GM12873 (cell line): Measurements from ENCODE around the gene CALHM5.
A peak's percentile ranks its signal among the peaks of the same experiment; 100 is the strongest.

Experiments used
- TF ChIP-seq, protein P1 (sequence below): IDR thresholded peaks from 2 replicates; pipeline ENCODE4 v1.5.1; 2012; ENCODE audit warnings: low read depth, mild to moderate bottlenecking, moderate library complexity, low read length, control low read depth; ENCODE audit not compliant: insufficient read depth; ENCODE audit errors: missing control alignments

Gene CALHM5, protein sequence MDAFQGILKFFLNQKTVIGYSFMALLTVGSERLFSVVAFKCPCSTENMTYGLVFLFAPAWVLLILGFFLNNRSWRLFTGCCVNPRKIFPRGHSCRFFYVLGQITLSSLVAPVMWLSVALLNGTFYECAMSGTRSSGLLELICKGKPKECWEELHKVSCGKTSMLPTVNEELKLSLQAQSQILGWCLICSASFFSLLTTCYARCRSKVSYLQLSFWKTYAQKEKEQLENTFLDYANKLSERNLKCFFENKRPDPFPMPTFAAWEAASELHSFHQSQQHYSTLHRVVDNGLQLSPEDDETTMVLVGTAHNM

DNA sequence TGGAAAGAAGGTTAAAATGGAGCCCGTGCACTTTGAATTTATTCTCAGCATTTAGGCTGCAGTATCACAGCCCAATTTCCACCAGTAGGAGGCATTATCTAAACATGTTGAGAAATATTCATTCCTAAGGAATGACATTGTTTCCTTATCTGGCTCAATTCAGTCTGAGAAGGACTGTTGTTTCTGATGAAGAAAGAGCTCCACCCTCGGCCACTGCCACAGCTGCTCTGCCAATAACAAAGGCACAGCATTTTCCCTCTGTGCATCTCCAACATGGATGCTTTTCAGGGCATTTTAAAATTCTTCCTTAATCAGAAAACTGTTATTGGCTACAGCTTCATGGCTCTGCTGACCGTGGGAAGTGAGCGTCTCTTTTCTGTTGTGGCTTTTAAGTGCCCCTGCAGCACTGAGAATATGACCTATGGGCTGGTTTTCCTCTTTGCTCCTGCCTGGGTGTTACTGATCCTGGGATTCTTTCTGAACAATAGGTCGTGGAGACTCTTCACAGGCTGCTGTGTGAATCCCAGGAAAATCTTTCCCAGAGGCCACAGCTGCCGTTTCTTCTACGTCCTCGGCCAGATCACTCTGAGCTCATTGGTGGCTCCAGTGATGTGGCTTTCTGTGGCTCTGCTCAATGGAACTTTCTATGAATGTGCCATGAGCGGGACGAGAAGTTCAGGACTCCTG lies at the start of gene CALHM5:
TSS of gene CALHM5 (plus strand) at position 216 of the 687 bp plus-strand sequence. CDS start at position 274, 58 bp downstream.
- TF ChIP-seq, protein P1, sequence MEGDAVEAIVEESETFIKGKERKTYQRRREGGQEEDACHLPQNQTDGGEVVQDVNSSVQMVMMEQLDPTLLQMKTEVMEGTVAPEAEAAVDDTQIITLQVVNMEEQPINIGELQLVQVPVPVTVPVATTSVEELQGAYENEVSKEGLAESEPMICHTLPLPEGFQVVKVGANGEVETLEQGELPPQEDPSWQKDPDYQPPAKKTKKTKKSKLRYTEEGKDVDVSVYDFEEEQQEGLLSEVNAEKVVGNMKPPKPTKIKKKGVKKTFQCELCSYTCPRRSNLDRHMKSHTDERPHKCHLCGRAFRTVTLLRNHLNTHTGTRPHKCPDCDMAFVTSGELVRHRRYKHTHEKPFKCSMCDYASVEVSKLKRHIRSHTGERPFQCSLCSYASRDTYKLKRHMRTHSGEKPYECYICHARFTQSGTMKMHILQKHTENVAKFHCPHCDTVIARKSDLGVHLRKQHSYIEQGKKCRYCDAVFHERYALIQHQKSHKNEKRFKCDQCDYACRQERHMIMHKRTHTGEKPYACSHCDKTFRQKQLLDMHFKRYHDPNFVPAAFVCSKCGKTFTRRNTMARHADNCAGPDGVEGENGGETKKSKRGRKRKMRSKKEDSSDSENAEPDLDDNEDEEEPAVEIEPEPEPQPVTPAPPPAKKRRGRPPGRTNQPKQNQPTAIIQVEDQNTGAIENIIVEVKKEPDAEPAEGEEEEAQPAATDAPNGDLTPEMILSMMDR, result peak; percentile 29

DNA sequence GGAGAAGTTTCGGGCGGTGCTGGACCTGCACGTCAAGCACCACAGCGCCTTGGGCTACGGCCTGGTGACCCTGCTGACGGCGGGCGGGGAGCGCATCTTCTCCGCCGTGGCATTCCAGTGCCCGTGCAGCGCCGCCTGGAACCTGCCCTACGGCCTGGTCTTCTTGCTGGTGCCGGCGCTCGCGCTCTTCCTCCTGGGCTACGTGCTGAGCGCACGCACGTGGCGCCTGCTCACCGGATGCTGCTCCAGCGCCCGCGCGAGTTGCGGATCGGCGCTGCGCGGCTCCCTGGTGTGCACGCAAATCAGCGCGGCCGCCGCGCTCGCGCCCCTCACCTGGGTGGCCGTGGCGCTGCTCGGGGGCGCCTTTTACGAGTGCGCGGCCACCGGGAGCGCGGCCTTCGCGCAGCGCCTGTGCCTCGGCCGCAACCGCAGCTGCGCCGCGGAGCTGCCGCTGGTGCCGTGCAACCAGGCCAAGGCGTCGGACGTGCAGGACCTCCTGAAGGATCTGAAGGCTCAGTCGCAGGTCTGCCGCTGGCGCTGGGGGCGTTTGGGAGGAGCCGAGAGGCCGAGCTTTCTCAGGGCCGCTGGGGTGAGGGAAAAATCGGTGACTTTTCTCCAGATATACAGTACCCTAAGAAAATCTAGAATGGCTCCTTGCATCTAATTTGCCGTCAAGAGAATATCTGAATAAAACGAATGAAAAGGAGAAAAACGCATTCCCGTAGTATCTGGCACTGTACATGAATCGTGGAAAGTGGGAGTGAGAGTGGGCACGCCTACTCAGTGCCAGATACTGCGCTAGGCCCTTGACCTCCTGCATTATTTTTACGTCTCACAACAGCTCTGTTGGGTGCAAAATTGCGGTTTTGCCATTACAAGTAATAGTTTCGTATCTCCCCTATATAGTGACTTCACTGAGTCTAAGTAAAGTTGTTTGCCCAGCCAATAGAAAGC lies 49.2 kb upstream of the CALHM5 start:
- TF ChIP-seq, protein P1, result peak; percentile 9

DNA sequence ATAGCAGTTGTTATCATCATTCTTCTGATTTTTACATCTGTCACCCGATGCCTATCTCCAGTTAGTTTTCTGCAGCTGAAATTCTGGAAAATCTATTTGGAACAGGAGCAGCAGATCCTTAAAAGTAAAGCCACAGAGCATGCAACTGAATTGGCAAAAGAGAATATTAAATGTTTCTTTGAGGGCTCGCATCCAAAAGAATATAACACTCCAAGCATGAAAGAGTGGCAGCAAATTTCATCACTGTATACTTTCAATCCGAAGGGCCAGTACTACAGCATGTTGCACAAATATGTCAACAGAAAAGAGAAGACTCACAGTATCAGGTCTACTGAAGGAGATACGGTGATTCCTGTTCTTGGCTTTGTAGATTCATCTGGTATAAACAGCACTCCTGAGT lies 48.1 kb upstream of the CALHM5 start:
- TF ChIP-seq, protein P1, result no peak

DNA sequence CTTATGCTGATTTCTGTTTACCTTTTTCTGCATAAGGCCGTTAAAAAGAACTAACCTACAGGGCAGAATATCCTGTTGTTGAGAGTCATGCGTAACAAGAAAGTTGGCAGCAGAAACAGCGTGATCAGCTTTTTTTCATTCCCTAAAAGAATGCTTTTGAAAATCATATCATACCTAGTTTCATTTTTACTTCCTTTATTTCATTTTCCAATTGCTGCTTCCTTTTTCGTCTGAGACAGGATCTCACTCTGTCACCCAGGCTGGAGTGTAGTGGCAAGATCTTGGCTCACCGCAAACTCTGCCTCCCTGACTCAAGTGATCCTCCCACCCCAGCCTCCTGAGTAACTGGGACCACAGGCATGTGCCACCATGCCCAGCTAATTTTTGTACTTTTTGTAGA lies 46.2 kb upstream of the CALHM5 start:
- TF ChIP-seq, protein P1, result no peak

DNA sequence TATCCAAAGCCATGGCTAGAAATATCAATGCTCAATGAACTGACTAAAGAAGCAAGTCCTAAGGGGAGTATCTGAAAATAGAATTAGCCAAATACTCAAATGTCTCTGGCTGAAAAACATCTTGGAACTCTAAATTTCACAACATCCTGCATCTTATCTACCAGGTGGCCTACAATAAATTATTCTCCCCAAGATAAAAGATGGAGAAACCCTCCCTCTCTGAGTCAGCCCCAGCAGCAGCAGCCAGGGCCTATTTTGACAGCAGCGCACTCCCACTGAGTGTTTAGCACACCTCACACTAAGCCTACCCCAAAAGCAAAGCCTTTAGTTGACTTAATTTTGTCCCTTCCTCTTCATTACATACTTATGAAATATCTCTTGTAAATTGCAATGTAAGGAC lies 44.3 kb upstream of the CALHM5 start:
- TF ChIP-seq, protein P1, result no peak

DNA sequence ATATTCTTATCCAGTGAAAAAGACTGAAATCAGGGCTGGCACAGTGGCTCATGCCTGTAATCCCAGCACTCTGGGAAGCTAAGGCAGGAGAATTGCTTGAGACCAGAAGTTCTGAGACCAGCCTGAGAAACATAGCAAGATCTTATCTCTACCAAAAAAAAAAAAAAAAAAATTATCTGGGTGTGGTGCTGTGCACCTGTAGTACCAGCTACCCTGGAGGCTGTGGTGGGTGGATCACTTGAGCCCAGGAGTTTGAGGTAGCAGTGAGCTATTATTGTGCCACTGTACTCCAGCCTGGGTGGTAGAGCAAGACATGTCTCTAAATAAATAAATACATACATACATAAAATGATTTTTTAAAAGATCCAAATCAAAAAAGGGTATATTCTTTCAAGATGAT lies 43.9 kb upstream of the CALHM5 start:
- TF ChIP-seq, protein P1, result no peak
